Breast epithelium (tissue), 3 donors: Measurements from ENCODE around the gene SLC24A2.

Experiments
- POLR2A ChIP-seq: fragments of 450-650 bp; IDR thresholded peaks from one replicate; pipeline ENCODE4 v1.6.1; 2016; ENCODE audit warnings: antibody characterized with exemption, mild to moderate bottlenecking, moderate library complexity
- POLR2AphosphoS5 ChIP-seq, 3 donors: sonication (generic); formaldehyde crosslinking; IDR thresholded peaks; one replicate each; pipeline ENCODE4 v1.6.1; 2017; ENCODE audit warnings: antibody characterized with exemption in 3 of 3
- TF ChIP-seq, protein P1 (sequence below), 3 donors: fragments of 450-650 bp; IDR thresholded peaks; one replicate each; pipeline ENCODE4 v1.5.1; 2016 to 2017; ENCODE audit warnings: antibody characterized with exemption in 3 of 3, mild to moderate bottlenecking in 3 of 3, moderate library complexity in 3 of 3

DNA sequence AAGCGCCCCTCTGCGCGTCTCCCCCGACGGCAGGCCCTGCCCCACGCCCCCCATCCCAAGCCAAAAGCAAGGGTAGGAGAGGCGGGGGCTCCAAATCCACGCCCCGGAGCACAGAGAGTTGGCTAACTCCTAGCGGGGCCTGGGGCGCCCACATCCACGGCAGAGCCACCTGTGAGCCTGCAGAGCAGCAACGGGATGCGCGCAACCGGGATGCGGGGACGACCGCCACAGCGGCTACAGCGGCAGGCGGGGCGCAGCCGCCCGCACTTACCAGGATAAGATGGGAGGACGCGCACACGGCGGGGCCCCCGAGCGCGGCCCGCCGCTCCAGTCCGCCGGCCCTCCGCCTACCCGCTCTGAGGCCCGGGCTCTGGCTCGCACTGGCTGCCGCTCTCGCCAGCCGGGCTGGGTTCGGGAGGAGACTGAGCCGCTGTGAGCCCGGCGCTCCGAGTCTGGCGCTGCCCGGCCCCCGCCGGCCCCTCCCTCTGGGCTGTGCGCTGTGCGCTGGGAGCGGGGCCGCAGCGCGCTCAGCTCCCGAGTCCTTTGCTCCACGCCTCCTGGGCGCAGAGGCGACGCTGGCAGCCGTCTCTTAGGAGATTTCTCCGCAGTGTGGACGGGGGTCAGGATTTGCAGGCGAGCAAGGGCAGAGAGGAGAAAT lies at the start of gene SLC24A2:
- TF ChIP-seq, protein P1, sequence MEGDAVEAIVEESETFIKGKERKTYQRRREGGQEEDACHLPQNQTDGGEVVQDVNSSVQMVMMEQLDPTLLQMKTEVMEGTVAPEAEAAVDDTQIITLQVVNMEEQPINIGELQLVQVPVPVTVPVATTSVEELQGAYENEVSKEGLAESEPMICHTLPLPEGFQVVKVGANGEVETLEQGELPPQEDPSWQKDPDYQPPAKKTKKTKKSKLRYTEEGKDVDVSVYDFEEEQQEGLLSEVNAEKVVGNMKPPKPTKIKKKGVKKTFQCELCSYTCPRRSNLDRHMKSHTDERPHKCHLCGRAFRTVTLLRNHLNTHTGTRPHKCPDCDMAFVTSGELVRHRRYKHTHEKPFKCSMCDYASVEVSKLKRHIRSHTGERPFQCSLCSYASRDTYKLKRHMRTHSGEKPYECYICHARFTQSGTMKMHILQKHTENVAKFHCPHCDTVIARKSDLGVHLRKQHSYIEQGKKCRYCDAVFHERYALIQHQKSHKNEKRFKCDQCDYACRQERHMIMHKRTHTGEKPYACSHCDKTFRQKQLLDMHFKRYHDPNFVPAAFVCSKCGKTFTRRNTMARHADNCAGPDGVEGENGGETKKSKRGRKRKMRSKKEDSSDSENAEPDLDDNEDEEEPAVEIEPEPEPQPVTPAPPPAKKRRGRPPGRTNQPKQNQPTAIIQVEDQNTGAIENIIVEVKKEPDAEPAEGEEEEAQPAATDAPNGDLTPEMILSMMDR (IDR thresholded peaks at IDR 0.05) = no peak
- TF ChIP-seq POLR2A (no peak), POLR2AphosphoS5 (IDR thresholded peaks at IDR 0.05) (no peak)
